GM19397 (cell line): ENCODE data around the gene ZG16B.

Experiments
- ATAC-seq: cut with Tn5 transposase; IDR thresholded peaks from one replicate; pipeline ENCODE4 v1.9.1; 2021; ENCODE audit warnings: mild to moderate bottlenecking, moderate library complexity; ENCODE audit not compliant: unreplicated experiment

ZG16B gene

GRCh38 chr16:2822496-2822895 lies 7.6 kb upstream of the ZG16B start:
- no peak for ATAC-seq

- ATAC-seq, result no peak
These were observed 5.5 kb upstream of the ZG16B start for GRCh38 chr16:2824626-2825025.

DNA sequence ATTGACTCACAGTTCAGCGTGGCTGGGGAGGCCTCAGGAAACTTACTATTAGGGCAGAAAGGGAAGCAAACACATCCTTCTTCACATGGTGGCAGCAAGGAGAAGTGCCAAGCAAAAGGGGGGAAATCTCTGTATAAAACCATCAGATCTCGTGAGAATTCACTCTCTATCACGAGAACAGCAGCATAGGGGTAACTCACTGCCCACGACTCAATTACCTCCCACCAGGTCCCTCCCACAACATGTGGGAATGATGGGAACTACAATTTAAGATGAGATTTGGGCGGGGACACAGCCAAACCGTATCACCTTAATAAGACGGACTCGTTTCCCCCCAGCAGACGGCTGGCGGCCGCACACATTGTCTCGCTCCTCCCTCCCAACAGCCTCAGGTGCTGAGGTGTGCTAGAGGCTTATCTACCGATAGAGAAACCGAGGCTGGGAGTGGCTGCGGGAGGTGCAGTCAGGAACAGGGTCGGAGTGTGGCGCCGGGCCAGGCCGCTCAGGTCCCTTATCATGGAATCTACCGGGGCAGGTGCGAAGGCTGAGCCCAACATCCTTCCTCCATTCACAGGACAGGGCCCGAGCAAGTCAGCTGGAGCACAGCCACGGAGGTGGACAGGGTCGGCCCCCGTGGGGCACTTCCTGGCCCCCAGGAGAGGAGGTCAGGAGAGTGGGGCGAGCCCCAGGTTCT lies 4.9 kb upstream of the ZG16B start:
- ATAC-seq, result no peak

GRCh38 chr16:2825906-2826305 lies 4.2 kb upstream of the ZG16B start:
- ATAC-seq, result no peak

- no peak for ATAC-seq
These were observed 3.3 kb upstream of the ZG16B start for GRCh38 chr16:2826591-2827373.

GRCh38 chr16:2827374-2827791 lies 2.7 kb upstream of the ZG16B start:
- ATAC-seq, result no peak

GRCh38 chr16:2827831-2828520 lies 2.1 kb upstream of the ZG16B start:
- ATAC-seq, result no peak

GRCh38 chr16:2828521-2828840 lies 1.6 kb upstream of the ZG16B start:
- ATAC-seq, result no peak

DNA sequence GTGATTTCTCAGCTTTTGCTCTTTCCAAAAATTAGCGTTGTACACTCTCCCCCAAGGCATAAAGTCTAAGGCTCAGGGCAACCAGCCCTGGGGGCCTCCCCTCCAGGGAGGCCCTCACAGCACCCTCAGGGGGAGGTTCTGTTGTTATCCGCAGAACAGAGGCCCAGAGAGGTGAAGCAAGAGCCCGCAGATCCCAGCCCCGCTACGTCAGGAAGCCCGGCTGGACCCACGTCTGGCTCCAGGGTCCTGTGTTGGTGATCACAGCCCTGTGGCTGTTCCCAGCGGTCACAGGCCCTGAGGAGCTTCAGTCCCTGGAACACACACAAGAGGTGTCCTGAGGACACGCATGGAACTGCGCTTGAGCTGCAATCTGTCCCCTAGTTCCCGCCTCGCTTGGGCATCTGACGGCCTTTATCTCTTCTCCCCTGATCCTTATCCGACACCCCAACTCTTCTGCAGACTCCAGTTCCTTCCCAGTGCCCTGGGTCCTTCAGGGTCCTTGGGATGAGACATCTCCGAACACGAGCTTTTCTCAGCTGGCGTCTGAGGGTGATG lies 1.1 kb upstream of the ZG16B start:
- ATAC-seq, result no peak

GRCh38 chr16:2830355-2830695 lies 222 bp downstream of the ZG16B start:
- ATAC-seq, result no peak

DNA sequence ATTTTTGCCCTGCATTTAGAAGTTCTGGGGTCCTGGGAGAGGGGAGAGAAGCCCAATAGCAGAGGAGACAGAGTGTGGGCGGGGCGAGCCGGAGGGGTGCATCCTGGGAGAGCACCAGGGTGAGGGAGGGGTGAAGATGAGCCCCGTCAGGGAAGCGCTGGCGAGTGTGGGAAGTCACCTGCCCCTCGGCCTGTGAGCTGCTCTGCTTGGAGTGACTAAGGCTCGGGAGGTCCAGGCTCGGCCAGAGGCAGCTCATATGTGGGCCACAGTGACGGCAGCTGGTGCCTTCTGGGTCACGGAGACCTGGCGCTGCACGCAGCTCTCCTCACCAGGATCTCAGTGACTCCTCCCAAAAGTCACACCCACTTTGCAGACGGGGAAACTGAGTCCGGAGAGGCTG lies 1.1 kb downstream of the ZG16B start:
- no peak for ATAC-seq

DNA sequence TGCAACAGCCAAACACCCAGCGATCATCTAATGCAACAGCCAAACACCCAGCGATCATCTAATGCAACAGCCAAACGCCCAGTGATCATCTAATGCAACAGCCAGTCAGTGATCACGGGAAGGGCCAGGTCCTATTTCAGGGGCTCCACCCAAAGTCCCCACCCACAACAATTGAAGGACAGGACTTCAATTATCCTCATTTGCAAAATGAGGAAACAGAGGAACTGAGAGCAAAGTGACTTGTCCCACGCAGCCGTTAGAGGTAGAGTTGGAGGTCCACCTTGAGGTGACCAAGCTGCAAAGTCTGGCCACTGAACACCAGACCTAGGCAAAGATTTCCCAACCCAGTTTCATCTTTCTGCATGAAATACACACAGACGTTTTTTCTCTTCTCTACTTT lies 3.7 kb downstream of the ZG16B start:
- no peak for ATAC-seq

- ATAC-seq, result no peak
These were observed 4.9 kb downstream of the ZG16B start for GRCh38 chr16:2834968-2835367.

GRCh38 chr16:2835638-2836493 lies 5.8 kb downstream of the ZG16B start:
- ATAC-seq, result no peak

DNA sequence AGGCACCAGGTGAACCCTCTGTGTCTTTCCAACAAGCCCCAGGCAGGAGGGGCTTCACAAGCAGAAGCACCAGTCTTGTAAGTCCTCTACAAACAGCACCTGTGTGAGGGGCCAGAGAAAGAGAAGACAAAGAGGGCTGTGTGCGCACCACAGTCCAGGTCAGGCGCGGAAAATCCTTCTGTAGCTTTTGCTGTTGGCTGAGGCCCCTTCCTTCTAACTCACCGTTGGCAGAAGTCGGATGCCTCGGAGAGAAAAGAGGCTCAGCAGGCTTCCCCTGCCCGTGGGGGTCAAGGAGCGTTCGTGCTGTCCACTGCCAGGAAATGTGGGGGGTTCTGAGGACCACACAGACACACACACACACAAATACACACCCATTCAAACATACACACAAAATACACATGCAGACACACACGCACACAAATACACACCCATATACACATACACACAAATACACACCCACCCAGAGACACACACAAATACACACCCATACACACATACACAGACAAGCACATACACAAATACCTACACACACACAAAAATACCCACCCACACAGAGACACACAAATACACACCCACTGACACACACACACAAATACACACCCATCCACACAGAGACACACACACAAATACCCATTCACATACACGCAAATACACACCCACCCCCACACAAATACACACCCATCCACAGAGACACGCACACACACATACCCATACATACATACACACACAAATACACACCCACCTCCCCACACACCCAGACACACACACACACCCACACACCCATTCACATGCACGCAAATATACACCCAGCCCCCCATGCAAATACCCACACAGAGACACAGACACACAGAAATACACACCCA lies 6.8 kb downstream of the ZG16B start:
- no peak for ATAC-seq

DNA sequence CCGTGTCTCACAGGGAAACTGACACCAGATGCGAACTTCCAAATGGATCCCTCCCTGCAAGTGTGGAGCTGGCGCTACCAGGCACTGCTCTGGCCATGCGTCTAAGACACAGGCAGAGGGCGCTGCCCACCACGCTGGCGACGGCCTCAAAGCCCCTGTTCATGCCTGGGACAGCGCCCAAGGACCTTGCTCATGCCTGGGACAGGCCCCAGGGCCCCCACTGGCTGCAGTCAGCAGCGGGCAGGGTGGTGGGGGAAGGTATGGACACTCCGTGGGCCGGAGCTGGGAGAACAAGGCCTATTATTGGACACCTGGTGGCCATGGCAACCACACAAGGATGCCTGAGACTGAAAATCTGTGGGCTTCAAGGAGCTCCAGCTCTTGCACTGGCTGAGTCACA lies 8.8 kb downstream of the ZG16B start:
- ATAC-seq, result no peak

DNA sequence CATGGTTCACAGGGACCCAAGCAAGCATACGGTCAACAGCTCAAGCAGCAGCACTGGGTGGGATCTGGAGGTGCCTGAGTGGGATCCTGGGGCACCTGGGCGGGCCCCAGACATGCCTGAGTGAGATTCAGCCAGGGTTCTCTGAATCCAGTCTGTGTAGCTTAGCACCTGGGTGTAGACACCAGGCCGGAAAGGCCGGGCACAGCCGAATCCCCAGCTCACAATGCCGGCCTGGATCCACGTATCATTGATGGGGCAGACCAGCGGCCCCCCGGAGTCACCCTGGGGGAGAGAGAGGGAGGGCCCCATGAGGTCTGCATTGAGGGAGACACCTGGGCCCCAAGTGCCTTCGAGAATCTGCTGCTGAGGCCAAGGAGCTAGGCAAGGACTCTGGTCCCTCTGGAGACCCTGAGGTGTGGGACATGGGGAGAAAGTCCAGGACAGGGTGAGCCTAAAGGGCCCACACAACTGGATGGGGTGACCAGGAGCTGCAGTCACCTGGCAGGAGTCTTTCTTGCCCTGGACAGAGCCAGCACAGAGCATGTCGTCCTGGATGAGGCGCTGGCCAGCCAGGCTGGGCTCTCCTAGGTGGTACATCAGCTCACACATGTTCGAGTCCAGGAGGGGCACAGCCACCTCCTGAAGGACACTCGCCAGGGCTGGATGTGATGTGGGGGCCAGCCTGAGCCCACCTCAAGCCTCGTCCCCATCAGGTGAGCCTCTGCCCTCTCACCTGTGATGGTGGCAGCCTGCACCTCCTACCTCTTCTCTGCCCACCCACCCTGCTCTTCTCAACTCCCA lies 9.7 kb downstream of the ZG16B start:
- ATAC-seq, result no peak

DNA sequence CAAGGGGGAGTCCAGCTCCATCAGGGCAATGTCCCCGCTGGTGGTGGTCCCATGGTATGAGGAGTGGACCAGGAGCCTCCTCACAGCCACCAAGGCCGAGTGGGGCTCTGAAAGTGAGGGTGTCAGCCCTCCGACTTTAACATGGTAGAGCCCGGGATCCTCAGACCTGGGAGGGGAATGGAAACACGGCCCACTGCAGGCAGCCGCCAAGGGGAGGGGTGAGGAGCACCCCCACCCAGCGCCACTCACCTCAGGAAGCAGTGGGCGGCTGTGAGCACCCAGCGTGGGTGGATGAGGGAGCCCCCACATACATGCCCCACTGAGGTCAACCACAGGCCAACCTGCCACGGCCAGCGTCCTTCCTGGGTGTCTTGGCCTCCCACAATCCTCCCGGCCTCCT lies 10.8 kb downstream of the ZG16B start:
- no peak for ATAC-seq

DNA sequence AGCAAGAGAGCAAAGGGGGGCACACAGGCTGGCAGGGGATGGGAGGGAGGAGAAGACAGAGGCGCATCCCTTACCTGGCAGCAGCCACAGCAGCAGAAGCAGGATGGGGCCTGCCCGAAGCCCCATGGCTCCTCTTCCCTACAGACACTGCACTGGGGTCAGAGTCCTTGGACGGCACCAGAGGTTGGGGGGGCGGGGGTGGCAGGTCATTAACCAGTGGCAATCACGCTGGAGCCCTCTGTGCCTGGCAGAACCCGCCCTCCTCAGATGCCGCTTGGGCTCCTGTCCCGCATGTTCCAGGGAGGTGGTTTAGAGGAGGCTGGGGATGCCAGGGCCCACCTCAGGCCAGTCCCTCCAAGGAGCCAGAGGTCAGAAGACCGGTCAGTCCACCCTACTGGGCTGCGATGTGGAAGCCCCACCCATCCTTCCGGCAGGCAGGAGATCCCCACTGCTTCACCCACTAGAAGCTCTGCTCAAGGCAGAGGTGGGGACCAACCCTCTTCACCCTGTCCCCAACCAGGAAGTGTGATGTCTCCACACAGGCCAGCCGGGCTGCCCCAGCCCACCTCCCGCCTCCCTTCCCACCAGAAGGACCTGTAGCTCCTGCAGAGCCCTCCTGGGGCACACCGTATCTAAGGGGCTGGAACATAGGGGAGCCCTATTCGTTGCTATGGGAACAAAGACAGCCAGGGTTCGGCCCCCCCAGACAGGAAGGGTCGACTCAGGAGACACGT lies 11.7 kb downstream of the ZG16B start:
- no peak for ATAC-seq
